Measurements from ENCODE around the gene WDR6. TPM values are rescaled to one million over a fixed set of nuclear protein-coding genes. Genes with fewer than 3 reads are reported as not detected.

Gene WDR6, protein sequence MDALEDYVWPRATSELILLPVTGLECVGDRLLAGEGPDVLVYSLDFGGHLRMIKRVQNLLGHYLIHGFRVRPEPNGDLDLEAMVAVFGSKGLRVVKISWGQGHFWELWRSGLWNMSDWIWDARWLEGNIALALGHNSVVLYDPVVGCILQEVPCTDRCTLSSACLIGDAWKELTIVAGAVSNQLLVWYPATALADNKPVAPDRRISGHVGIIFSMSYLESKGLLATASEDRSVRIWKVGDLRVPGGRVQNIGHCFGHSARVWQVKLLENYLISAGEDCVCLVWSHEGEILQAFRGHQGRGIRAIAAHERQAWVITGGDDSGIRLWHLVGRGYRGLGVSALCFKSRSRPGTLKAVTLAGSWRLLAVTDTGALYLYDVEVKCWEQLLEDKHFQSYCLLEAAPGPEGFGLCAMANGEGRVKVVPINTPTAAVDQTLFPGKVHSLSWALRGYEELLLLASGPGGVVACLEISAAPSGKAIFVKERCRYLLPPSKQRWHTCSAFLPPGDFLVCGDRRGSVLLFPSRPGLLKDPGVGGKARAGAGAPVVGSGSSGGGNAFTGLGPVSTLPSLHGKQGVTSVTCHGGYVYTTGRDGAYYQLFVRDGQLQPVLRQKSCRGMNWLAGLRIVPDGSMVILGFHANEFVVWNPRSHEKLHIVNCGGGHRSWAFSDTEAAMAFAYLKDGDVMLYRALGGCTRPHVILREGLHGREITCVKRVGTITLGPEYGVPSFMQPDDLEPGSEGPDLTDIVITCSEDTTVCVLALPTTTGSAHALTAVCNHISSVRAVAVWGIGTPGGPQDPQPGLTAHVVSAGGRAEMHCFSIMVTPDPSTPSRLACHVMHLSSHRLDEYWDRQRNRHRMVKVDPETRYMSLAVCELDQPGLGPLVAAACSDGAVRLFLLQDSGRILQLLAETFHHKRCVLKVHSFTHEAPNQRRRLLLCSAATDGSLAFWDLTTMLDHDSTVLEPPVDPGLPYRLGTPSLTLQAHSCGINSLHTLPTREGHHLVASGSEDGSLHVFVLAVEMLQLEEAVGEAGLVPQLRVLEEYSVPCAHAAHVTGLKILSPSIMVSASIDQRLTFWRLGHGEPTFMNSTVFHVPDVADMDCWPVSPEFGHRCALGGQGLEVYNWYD
- 87.4 and 91.0 TPM in 2 replicates for total RNA-seq (2014; rRNA removed; shearing (Covaris generic))

GRCh38 chr3:49007068-49007770, at the start of gene WDR6:
TSS of gene WDR6 (plus strand) at chr3:49007391. CDS start at chr3:49007432, 41 bp downstream.

DNA sequence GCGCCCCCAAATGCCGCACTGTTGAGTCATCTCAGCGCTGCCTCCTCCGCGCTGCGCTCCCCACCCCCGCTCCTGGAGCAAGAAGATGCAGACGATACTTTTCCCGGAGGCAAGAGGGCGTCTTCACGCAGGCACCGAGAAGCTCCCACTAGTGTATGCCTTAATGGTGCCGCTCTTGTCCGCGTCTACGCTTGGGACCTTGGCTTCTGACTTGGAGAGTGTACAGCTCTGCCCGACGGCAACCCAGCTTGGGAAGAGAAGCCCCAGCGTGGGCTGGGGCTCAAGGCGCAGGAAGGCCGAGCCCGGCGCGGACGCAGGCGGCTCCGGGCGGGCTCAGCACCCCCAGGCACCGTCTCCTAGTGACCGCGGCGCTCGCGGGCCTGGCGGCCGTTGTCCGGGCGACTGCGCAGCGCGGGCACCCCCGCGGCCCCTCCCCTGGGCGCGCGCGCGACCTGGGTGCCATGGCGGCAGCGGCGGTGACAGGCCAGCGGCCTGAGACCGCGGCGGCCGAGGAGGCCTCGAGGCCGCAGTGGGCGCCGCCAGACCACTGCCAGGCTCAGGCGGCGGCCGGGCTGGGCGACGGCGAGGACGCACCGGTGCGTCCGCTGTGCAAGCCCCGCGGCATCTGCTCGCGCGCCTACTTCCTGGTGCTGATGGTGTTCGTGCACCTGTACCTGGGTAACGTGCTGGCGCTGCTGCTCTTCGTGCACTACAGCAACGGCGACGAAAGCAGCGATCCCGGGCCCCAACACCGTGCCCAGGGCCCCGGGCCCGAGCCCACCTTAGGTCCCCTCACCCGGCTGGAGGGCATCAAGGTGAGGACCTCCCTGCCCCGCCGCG, 17.2 kb upstream of the WDR6 start, which contains the start of gene P4HTM:
P4HTM (plus strand) TSS at position 446 of the 840 bp plus-strand sequence; CDS start at position 462, 16 bp downstream.

DNA sequence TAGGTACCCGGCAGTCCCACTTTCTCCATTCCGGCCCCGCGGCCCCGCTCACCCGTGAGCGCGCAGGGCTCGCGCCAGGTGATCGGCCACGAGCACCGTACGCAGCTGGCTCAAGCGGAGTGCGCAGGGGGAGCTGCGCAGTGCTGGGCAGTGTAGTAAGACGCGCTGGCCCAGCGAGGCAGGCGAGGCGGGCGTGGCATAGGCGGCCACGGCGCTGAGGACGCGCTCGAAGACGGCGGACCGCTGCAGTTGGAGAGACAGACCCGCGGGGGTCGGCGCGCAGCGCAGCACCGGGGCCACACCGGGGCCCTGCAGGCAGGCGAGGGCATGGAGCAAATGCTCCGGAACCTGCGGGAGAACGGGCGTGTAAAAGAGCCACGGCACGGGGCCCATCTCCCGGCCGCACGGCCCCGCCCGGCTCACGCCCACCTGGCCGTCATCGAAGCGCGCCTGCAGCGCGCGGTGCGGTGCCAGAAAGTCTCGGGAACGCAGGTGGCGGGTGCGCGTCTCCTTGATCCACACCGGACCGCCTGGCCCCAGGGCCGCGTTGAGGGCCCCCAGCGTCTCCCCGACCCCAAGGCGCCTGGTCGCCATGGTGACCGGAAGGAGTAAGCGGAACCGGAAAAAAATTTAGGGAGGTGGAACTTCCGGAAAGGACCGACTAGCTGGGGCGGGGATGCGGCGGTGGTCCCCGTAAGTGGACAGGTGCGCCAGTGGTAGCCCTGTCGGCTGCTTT, 10.9 kb downstream of the WDR6 start, which contains the start of gene DALRD3:
DALRD3 (minus strand) TSS at position 610 of the 736 bp plus-strand sequence; CDS start at position 594, 16 bp downstream.

GRCh38 chr3:49021813-49022687, 14.9 kb downstream of the WDR6 start, which contains the start of gene NDUFAF3:
TSS of gene NDUFAF3 (plus strand) at chr3:49022121. CDS start at chr3:49022145, 24 bp downstream.

GRCh38 chr3:49028673-49029562, 21.7 kb downstream of the WDR6 start, which contains the start of gene IMPDH2:
TSS of gene IMPDH2 (minus strand) at chr3:49029398. CDS start at chr3:49029350, 48 bp downstream.

Small RNA genes within 50 kb of the gene (small RNA-seq; reads per million reads assigned to genes)
- gene MIR191: 768 reads per million, percentile 99 among the genes with 10 or more reads in this experiment
- gene MIR425: 8.7 reads per million, percentile 88 among the genes with 10 or more reads in this experiment

Other genes starting within 250 kb of the WDR6 start
- 37.3 and 43.5 TPM in 2 replicates for gene PRKAR2A, start 159.5 kb upstream of the WDR6 start, total RNA-seq (2014; rRNA removed; shearing (Covaris generic))
- gene SLC25A20, start 108.5 kb upstream of the WDR6 start, total RNA-seq (2014; rRNA removed; shearing (Covaris generic)): 14.3 and 19.3 TPM in 2 replicates
- 180 and 214 TPM in 2 replicates for gene ARIH2, start 88.5 kb upstream of the WDR6 start, total RNA-seq (2014; rRNA removed; shearing (Covaris generic))
- not detected in 2 replicates for gene P4HTM, start 17.1 kb upstream of the WDR6 start, total RNA-seq (2014; rRNA removed; shearing (Covaris generic))
- 51.6 and 54.6 TPM in 2 replicates for gene DALRD3, start 11.2 kb downstream of the WDR6 start, total RNA-seq (2014; rRNA removed; shearing (Covaris generic))
- 188 and 217 TPM in 2 replicates for gene NDUFAF3, start 14.7 kb downstream of the WDR6 start, total RNA-seq (2014; rRNA removed; shearing (Covaris generic))
- gene IMPDH2, start 22.0 kb downstream of the WDR6 start, total RNA-seq (2014; rRNA removed; shearing (Covaris generic)): 821 and 830 TPM in 2 replicates
- gene QRICH1, start 86.7 kb downstream of the WDR6 start, total RNA-seq (2014; rRNA removed; shearing (Covaris generic)): 59.3 and 90.7 TPM in 2 replicates
- gene QARS1, start 97.4 kb downstream of the WDR6 start, total RNA-seq (2014; rRNA removed; shearing (Covaris generic)): 274 and 318 TPM in 2 replicates
- 95.6 and 106 TPM in 2 replicates for gene USP19, start 113.4 kb downstream of the WDR6 start, total RNA-seq (2014; rRNA removed; shearing (Covaris generic))
- gene LAMB2, start 125.7 kb downstream of the WDR6 start, total RNA-seq (2014; rRNA removed; shearing (Covaris generic)): 264 and 272 TPM in 2 replicates
- 35.7 and 39.9 TPM in 2 replicates for gene CCDC71, start 158.9 kb downstream of the WDR6 start, total RNA-seq (2014; rRNA removed; shearing (Covaris generic))
- 7.1 and 10.3 TPM in 2 replicates for gene KLHDC8B, start 164.2 kb downstream of the WDR6 start, total RNA-seq (2014; rRNA removed; shearing (Covaris generic))

Data from A375 (cell line).